GM19193 (cell line): ENCODE measurements around the gene ZNF280A.

ENCODE experiments used
- POLR2A ChIP-seq: IDR thresholded peaks from 4 replicates; pipeline ENCODE4 v1.6.1; 2011; ENCODE audit not compliant: insufficient read depth, insufficient read length; ENCODE audit errors: extremely low read depth

The ZNF280A gene

GRCh38 chr22:22550789-22551434 is 30.8 kb upstream of the ZNF280A start:
- no peak for TF ChIP-seq POLR2A

- no peak for TF ChIP-seq POLR2A
Measured at GRCh38 chr22:22548910-22549309, 28.8 kb upstream of the ZNF280A start.

GRCh38 chr22:22548317-22548716 is 28.2 kb upstream of the ZNF280A start:
- no peak for TF ChIP-seq POLR2A

- TF ChIP-seq POLR2A = no peak
Measured at GRCh38 chr22:22547692-22548300, 27.7 kb upstream of the ZNF280A start.

- no peak for TF ChIP-seq POLR2A
Measured at GRCh38 chr22:22547226-22547625, 27.2 kb upstream of the ZNF280A start.

- no peak for TF ChIP-seq POLR2A
Measured at GRCh38 chr22:22546490-22546889, 26.4 kb upstream of the ZNF280A start.

GRCh38 chr22:22545084-22545483 is 25.0 kb upstream of the ZNF280A start:
- TF ChIP-seq POLR2A = no peak

- TF ChIP-seq POLR2A = no peak
Measured at GRCh38 chr22:22538226-22538989, 18.3 kb upstream of the ZNF280A start.

- TF ChIP-seq POLR2A = no peak
Measured at GRCh38 chr22:22536916-22537315, 16.8 kb upstream of the ZNF280A start.

- TF ChIP-seq POLR2A = no peak
Measured at GRCh38 chr22:22536515-22536914, 16.4 kb upstream of the ZNF280A start.

GRCh38 chr22:22535662-22536061 is 15.6 kb upstream of the ZNF280A start:
- no peak for TF ChIP-seq POLR2A

- no peak for TF ChIP-seq POLR2A
Measured at GRCh38 chr22:22534604-22535415, 14.7 kb upstream of the ZNF280A start.

- no peak for TF ChIP-seq POLR2A
Measured at GRCh38 chr22:22533863-22534262, 13.8 kb upstream of the ZNF280A start.

GRCh38 chr22:22533417-22533816 is 13.3 kb upstream of the ZNF280A start:
- no peak for TF ChIP-seq POLR2A
